Vagina (tissue), 2 donors: ENCODE data around the gene ATXN1.

ENCODE experiments used
- POLR2A ChIP-seq, 2 donors: fragments of 450-650 bp; IDR thresholded peaks; one replicate each; pipeline ENCODE4 v1.6.1; 2017; ENCODE audit warnings: antibody characterized with exemption in 2 of 2, mild to moderate bottlenecking in 2 of 2, moderate library complexity in 2 of 2
- TF ChIP-seq, protein P1 (sequence below), 3 experiments: fragments of 450-650 bp in 2 of 3; fragments of 200-600 bp in 1 of 3; sonication (generic) in 1 of 3; IDR thresholded peaks; one replicate each; pipeline ENCODE4 v1.5.1; 2017 to 2019; ENCODE audit warnings: antibody characterized with exemption in 3 of 3, mild to moderate bottlenecking in 2 of 3, moderate library complexity in 2 of 3

DNA sequence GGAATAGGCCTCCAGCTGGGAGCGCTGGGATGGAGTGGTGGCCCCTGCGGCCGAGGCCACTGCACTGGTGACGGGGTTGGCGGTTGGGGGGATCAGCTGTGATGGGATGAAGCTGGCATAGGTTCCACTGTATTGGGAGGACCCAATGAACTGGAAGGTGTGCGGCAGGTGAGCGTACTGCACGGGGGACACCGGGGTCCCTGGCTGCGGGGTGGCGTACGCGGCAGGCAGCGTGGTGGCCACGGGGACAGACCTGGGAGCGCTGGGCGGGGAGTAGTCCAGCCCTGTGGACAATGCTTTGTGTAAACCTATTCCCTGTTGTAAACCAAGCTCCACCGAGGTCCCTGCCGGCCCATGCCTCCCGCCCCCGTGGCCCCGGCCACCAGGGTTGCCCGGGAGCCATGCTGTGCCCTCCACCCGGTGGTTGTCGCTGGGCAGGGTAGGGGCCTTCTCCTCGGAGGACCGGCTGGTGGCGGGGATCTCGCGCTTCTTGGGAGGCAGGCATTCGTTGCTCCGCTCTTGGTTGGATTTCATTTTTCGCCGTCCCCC is 433.4 kb downstream of the ATXN1 start:
- TF ChIP-seq POLR2A (IDR thresholded peaks at IDR 0.05) = no peak
- TF ChIP-seq, protein P1, sequence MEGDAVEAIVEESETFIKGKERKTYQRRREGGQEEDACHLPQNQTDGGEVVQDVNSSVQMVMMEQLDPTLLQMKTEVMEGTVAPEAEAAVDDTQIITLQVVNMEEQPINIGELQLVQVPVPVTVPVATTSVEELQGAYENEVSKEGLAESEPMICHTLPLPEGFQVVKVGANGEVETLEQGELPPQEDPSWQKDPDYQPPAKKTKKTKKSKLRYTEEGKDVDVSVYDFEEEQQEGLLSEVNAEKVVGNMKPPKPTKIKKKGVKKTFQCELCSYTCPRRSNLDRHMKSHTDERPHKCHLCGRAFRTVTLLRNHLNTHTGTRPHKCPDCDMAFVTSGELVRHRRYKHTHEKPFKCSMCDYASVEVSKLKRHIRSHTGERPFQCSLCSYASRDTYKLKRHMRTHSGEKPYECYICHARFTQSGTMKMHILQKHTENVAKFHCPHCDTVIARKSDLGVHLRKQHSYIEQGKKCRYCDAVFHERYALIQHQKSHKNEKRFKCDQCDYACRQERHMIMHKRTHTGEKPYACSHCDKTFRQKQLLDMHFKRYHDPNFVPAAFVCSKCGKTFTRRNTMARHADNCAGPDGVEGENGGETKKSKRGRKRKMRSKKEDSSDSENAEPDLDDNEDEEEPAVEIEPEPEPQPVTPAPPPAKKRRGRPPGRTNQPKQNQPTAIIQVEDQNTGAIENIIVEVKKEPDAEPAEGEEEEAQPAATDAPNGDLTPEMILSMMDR (IDR thresholded peaks at IDR 0.05) = no peak
